ENCODE results near the gene LRP1-AS. TPM values are rescaled to one million over a fixed set of nuclear protein-coding genes. Genes with fewer than 3 reads are reported as not detected.
A peak's percentile ranks its signal among the peaks of the same experiment; 100 is the strongest.

Gene LRP1-AS
- not detected for polyA plus RNA-seq (2013, experiment 1 of 2)
- polyA plus RNA-seq (2013, experiment 2 of 2): not detected

DNA sequence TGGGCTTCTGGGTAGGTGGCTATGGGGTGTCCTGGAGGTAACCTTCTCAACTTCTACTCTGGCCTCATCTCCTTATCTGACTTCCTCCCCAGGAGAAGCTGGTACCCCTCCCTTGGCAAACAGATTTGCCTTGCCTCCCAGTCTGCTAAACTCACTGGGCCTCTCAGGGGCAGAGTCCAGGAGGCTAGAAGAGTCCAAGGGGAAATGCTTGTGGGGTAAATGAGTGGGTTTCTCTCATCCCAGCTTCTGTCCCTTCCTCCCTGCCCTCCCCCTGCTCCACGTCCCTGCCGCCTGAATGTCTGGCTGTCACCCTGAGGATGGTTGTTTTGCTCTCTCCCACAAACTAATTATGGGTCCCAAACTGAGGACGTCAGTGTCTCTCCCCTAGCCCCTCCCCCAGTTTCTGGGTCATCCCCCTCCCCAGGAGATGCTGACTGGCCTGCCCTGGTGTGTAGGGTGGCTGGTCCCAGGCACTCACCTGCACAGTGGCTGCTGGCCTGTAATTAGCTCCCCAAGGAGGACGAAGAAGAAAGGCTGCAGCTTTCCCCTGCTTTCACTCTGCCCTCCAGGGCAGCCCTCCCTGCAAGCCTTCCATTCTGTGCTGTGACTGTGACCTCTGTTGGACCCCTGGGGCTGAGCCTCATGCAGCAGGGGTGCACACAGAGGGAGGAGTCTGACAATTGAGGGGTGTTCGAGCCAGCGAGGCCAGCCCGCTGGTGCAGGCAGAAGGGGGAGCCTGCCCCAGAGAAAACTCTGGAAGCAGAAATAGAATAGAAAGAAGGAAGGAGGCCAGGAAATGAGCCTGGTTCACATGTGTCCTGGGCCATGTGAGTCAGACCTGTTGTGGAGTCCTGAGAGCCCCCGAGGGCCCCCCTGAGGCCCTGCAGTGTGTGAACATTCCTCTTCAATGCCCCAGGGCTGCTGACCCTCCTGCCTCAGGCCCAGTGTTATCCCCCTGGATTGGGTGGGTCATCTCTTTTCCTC, at the start of gene LRP1-AS:
LRP1-AS (minus strand) TSS at position 659 of the 984 bp plus-strand sequence.
- Histone ChIP-seq H3K18ac (ENCODE audit: low read length) (no peak within 1 kb of the TSS), H3K4me2 (ENCODE audit: insufficient read depth, low read length, poor library complexity, severe bottlenecking) (no peak within 1 kb of the TSS), H3K9ac (ENCODE audit: low read depth, low read length, poor library complexity) (no peak within 1 kb of the TSS), H3K9me3 (replicated peaks in 1 of 2; ENCODE audit: control insufficient read depth in 2 of 2, insufficient read depth in 1 of 2, low read depth in 1 of 2, low read length in 2 of 2) (no peaks in the 10 kb centered on the region), H3K4ac (ENCODE audit: low read length) (no peak within 1 kb of the TSS), H3K36me3 (replicated peaks in 1 of 2; ENCODE audit: control insufficient read depth in 2 of 2, insufficient read depth in 2 of 2, low read length in 2 of 2) (peaks cover 35 to 98% of the 10 kb centered on the region in 2 donors), H2AFZ (ENCODE audit: low read length) (no peak within 1 kb of the TSS), H2BK15ac (ENCODE audit: low read length) (no peak within 1 kb of the TSS), H3K27ac (replicated peaks; ENCODE audit: low read length) (no peak within 1 kb of the TSS), H3K23ac (ENCODE audit: low read depth, low read length, poor library complexity) (peak within 1 kb of the TSS; percentile 5), H3K4me3 (ENCODE audit: low read length in 2 of 2) (no peak within 1 kb of the TSS), H2BK120ac (ENCODE audit: low read depth, low read length) (no peak within 1 kb of the TSS), H3K14ac (ENCODE audit: low read length) (no peak within 1 kb of the TSS), H4K8ac (ENCODE audit: low read depth, low read length) (no peak within 1 kb of the TSS), H2BK5ac (ENCODE audit: low read length) (no peak within 1 kb of the TSS), H2AK5ac (ENCODE audit: low read depth, low read length) (no peak within 1 kb of the TSS), H2BK12ac (ENCODE audit: low read length) (no peak within 1 kb of the TSS), H3K27me3 (ENCODE audit: control insufficient read depth in 3 of 3, insufficient read depth in 3 of 3, low read depth in 1 of 3, low read length in 3 of 3) (no peaks in the 10 kb centered on the region), H3K79me1 (ENCODE audit: low read depth, low read length) (no peaks in the 10 kb centered on the region), H3K4me1 (ENCODE audit: control insufficient read depth in 2 of 2, insufficient read depth in 1 of 2, low read depth in 1 of 2, low read length in 2 of 2) (peaks cover 4 to 16% of the 10 kb centered on the region in 2 donors), H4K91ac (ENCODE audit: low read depth, low read length, poor library complexity) (no peak within 1 kb of the TSS)
- WGBS, 2 donors (ENCODE audit: extremely low coverage in 2 of 2, insufficient read length in 2 of 2, insufficient replicate concordance in 1 of 2): no CpG with 5 or more reads among the region's 8 CpGs
- no peak for DNase-seq (ENCODE audit: low spot score)

DNA sequence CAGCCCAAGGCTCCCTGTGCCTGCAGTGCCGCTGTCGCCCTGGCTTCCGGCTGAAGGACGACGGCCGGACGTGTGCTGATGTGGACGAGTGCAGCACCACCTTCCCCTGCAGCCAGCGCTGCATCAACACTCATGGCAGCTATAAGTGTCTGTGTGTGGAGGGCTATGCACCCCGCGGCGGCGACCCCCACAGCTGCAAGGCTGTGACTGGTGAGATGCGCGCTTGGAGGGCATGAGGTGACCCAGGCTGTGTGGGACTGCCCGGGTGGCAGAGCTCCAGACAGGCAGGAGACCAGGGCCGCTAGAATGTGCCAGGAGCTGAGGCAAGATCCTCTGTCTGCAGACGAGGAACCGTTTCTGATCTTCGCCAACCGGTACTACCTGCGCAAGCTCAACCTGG, 49.5 kb upstream of the LRP1-AS start:
- no peaks in the 10 kb centered on the region for H3K27me3 ChIP-seq (ENCODE audit: control insufficient read depth in 3 of 3, insufficient read depth in 3 of 3, low read depth in 1 of 3, low read length in 3 of 3)

DNA sequence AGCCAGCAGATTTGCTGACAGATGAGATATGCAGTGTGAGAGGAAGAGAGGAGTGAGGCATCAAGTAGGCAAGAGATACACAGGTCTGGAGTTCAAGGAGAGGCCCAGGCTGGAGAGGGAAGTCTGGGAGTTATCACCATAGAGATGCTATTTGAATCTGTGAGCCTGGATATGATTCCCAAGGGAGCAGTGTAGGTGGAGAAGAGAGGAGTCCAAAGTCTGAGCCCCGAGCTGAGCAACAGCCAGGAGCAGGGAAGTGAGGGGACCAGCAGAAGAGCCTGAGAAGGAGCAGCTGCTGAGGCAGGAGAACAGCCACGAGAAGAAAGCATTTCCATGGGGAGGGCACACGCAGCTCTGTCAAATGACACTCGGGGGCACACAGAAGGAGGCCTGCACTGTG, 49.0 kb upstream of the LRP1-AS start:
- H2BK5ac ChIP-seq (ENCODE audit: low read length): peak overlapping the region; percentile 75
- H4K91ac ChIP-seq (ENCODE audit: low read depth, low read length, poor library complexity): no peak overlapping the region
- no peak overlapping the region for H3K4me2 ChIP-seq (ENCODE audit: insufficient read depth, low read length, poor library complexity, severe bottlenecking)
- H3K9me3 ChIP-seq (replicated peaks in 1 of 2; ENCODE audit: control insufficient read depth in 2 of 2, insufficient read depth in 1 of 2, low read depth in 1 of 2, low read length in 2 of 2): peaks cover 0 to 7% of the 10 kb centered on the region in 2 donors
- H3K4me3 ChIP-seq (ENCODE audit: low read length in 2 of 2): no peak overlapping the region
- no peak overlapping the region for H3K4ac ChIP-seq (ENCODE audit: low read length)
- no peak overlapping the region for H4K8ac ChIP-seq (ENCODE audit: low read depth, low read length)
- H3K79me1 ChIP-seq (ENCODE audit: low read depth, low read length): peaks cover 12% of the 10 kb centered on the region
- no CpG with 5 or more reads among the region's 4 CpGs for WGBS, 2 donors (ENCODE audit: extremely low coverage in 2 of 2, insufficient read length in 2 of 2, insufficient replicate concordance in 1 of 2)
- no peak overlapping the region for H3K27ac ChIP-seq (replicated peaks; ENCODE audit: low read length)
- H3K36me3 ChIP-seq (replicated peaks in 1 of 2; ENCODE audit: control insufficient read depth in 2 of 2, insufficient read depth in 2 of 2, low read length in 2 of 2): peaks cover 94 to 100% of the 10 kb centered on the region in 2 donors
- H3K14ac ChIP-seq (ENCODE audit: low read length): no peak overlapping the region
- no peak overlapping the region for H2BK15ac ChIP-seq (ENCODE audit: low read length)
- peak overlapping the region; percentile 72 for H2BK120ac ChIP-seq (ENCODE audit: low read depth, low read length)
- H2BK12ac ChIP-seq (ENCODE audit: low read length): no peak overlapping the region
- no peaks in the 10 kb centered on the region for H3K4me1 ChIP-seq (ENCODE audit: control insufficient read depth in 2 of 2, insufficient read depth in 1 of 2, low read depth in 1 of 2, low read length in 2 of 2)
- peak overlapping the region; percentile 21 for H3K9ac ChIP-seq (ENCODE audit: low read depth, low read length, poor library complexity)
- no peak overlapping the region for H2AK5ac ChIP-seq (ENCODE audit: low read depth, low read length)
- no peaks in the 10 kb centered on the region for H3K27me3 ChIP-seq (ENCODE audit: control insufficient read depth in 3 of 3, insufficient read depth in 3 of 3, low read depth in 1 of 3, low read length in 3 of 3)
- no peak overlapping the region for H2AFZ ChIP-seq (ENCODE audit: low read length)
- H3K23ac ChIP-seq (ENCODE audit: low read depth, low read length, poor library complexity): peak overlapping the region; percentile 80
- no peak for DNase-seq (ENCODE audit: low spot score)
- no peak overlapping the region for H3K18ac ChIP-seq (ENCODE audit: low read length)

More for the DNA sequence above, 49.5 kb upstream of the LRP1-AS start:
- Histone ChIP-seq H3K23ac (ENCODE audit: low read depth, low read length, poor library complexity) (peak overlapping the region; percentile 80), H2BK15ac (ENCODE audit: low read length) (no peak overlapping the region), H3K4me3 (ENCODE audit: low read length in 2 of 2) (no peak overlapping the region), H3K9ac (ENCODE audit: low read depth, low read length, poor library complexity) (no peak overlapping the region), H3K9me3 (replicated peaks in 1 of 2; ENCODE audit: control insufficient read depth in 2 of 2, insufficient read depth in 1 of 2, low read depth in 1 of 2, low read length in 2 of 2) (peaks cover 0 to 2% of the 10 kb centered on the region in 2 donors), H2BK120ac (ENCODE audit: low read depth, low read length) (peak overlapping the region; percentile 72), H3K27ac (replicated peaks; ENCODE audit: low read length) (no peak overlapping the region), H4K8ac (ENCODE audit: low read depth, low read length) (no peak overlapping the region), H3K18ac (ENCODE audit: low read length) (no peak overlapping the region), H2AK5ac (ENCODE audit: low read depth, low read length) (no peak overlapping the region), H3K4me1 (ENCODE audit: control insufficient read depth in 2 of 2, insufficient read depth in 1 of 2, low read depth in 1 of 2, low read length in 2 of 2) (no peaks in the 10 kb centered on the region), H3K4ac (ENCODE audit: low read length) (no peak overlapping the region), H4K91ac (ENCODE audit: low read depth, low read length, poor library complexity) (no peak overlapping the region), H3K36me3 (replicated peaks in 1 of 2; ENCODE audit: control insufficient read depth in 2 of 2, insufficient read depth in 2 of 2, low read length in 2 of 2) (peaks cover 93 to 100% of the 10 kb centered on the region in 2 donors), H2BK12ac (ENCODE audit: low read length) (no peak overlapping the region), H3K4me2 (ENCODE audit: insufficient read depth, low read length, poor library complexity, severe bottlenecking) (no peak overlapping the region), H2AFZ (ENCODE audit: low read length) (no peak overlapping the region), H3K79me1 (ENCODE audit: low read depth, low read length) (peaks cover 10% of the 10 kb centered on the region), H3K14ac (ENCODE audit: low read length) (no peak overlapping the region), H2BK5ac (ENCODE audit: low read length) (peak overlapping the region; percentile 75)
- WGBS, 2 donors (ENCODE audit: extremely low coverage in 2 of 2, insufficient read length in 2 of 2, insufficient replicate concordance in 1 of 2): no CpG with 5 or more reads among the region's 22 CpGs
- no peak for DNase-seq (ENCODE audit: low spot score)

Measured in neuronal stem cell (in vitro differentiated cells).